ENCODE data around the gene ARPP19. TPM values are rescaled to one million over a fixed set of nuclear protein-coding genes. Genes with fewer than 3 reads are reported as not detected.

Gene ARPP19
- total and polyA plus RNA-seq, 10 of the 15 experiments (the other 5 are each of a cell fraction or from before 2014, with no cell fraction given), result 77.2 to 167 (median 121) TPM

GRCh38 chr15:52584414-52584813 lies 15.6 kb upstream of the ARPP19 start:
- Histone ChIP-seq H3K9ac (ENCODE audit: control insufficient read depth, insufficient read depth, low read length) (no peak overlapping the region), H3K27me3 (replicated peaks in 1 of 2; ENCODE audit: control insufficient read depth in 2 of 2, insufficient read depth in 2 of 2, low read length in 1 of 2) (no peaks in the 10 kb centered on the region), H3K4me3 (no peak overlapping the region), H4K20me1 (ENCODE audit: control insufficient read depth, insufficient read depth) (no peaks in the 10 kb centered on the region), H3K27ac (ENCODE audit: control insufficient read depth, insufficient read depth) (no peak overlapping the region), H3K9me3 (replicated peaks; ENCODE audit: control insufficient read depth, insufficient read depth, low read length) (no peaks in the 10 kb centered on the region), H3K36me3 (ENCODE audit: control insufficient read depth in 2 of 2, insufficient read depth in 2 of 2, low read length in 1 of 2) (peaks cover 0 to 2% of the 10 kb centered on the region in 2 experiments; a peak in 1 of 4 replicates), H3K4me2 (ENCODE audit: control insufficient read depth, insufficient read depth) (no peak overlapping the region), H3K4me1 (ENCODE audit: control insufficient read depth, insufficient read depth, low read length) (no peaks in the 10 kb centered on the region), H2AFZ (ENCODE audit: control insufficient read depth, low read depth, low read length) (no peak overlapping the region), H3K79me2 (ENCODE audit: control insufficient read depth, insufficient read depth, low read length) (no peaks in the 10 kb centered on the region)
- no peak for ATAC-seq
- CTCF ChIA-PET, result interaction anchor here (0.6 to 1.3 kb wide), 2 partner anchors 17 to 57 kb away, joined by 3 read pairs; no protein-coding TSS in a partner anchor
- intact Hi-C loops (cut with micrococcal nuclease; ENCODE audit: unreplicated experiment), result no loop called here
- no TSS peak for BruUV-seq (replicated peaks)
- SMC1A ChIA-PET (ENCODE audit: uncharacterized antibody, unreplicated experiment), result interaction anchor here (1.0 to 1.6 kb wide), 2 partner anchors 18 to 56 kb away, joined by 3 to 4 read pairs; no protein-coding TSS in a partner anchor
- RAD21 ChIA-PET (ENCODE audit: unreplicated experiment), result no interaction called here
- FAIRE-seq, result no peak
- TF ChIP-seq PAX8 (IDR thresholded peaks at IDR 0.05) (no peak), CREB1 (IDR thresholded peaks at IDR 0.05; ENCODE audit: low read depth) (no peak)
- TF ChIP-seq, protein P1, sequence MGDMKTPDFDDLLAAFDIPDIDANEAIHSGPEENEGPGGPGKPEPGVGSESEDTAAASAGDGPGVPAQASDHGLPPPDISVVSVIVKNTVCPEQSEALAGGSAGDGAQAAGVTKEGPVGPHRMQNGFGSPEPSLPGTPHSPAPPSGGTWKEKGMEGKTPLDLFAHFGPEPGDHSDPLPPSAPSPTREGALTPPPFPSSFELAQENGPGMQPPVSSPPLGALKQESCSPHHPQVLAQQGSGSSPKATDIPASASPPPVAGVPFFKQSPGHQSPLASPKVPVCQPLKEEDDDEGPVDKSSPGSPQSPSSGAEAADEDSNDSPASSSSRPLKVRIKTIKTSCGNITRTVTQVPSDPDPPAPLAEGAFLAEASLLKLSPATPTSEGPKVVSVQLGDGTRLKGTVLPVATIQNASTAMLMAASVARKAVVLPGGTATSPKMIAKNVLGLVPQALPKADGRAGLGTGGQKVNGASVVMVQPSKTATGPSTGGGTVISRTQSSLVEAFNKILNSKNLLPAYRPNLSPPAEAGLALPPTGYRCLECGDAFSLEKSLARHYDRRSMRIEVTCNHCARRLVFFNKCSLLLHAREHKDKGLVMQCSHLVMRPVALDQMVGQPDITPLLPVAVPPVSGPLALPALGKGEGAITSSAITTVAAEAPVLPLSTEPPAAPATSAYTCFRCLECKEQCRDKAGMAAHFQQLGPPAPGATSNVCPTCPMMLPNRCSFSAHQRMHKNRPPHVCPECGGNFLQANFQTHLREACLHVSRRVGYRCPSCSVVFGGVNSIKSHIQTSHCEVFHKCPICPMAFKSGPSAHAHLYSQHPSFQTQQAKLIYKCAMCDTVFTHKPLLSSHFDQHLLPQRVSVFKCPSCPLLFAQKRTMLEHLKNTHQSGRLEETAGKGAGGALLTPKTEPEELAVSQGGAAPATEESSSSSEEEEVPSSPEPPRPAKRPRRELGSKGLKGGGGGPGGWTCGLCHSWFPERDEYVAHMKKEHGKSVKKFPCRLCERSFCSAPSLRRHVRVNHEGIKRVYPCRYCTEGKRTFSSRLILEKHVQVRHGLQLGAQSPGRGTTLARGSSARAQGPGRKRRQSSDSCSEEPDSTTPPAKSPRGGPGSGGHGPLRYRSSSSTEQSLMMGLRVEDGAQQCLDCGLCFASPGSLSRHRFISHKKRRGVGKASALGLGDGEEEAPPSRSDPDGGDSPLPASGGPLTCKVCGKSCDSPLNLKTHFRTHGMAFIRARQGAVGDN (IDR thresholded peaks at IDR 0.05), result no peak
- DNase-seq (ENCODE audit: low read depth, low spot score), result no peak
- in situ Hi-C loops (cut with MboI), result no loop called here
- POLR2A ChIA-PET, result no interaction called here
- WGBS (ENCODE audit: insufficient coverage, insufficient replicate concordance, low lambda C conversion rate, missing lambda C conversion rate), result over 99% methylated on average over 7 of the region's 7 CpGs

Measured in GM12878 (cell line).